ENCODE measurements around the gene BMPER.

- TF ChIP-seq POLR2AphosphoS5 (IDR thresholded peaks at IDR 0.05; ENCODE audit: insufficient read depth in 1 of 2, low read depth in 1 of 2), result no peak
- TF ChIP-seq CTCF (IDR thresholded peaks at IDR 0.05), result no peak
These were observed 165.4 kb downstream of the BMPER start for GRCh38 chr7:34070511-34071323.

Measured in vagina (tissue), 2 donors.